HG02571 (cell line): ENCODE measurements around the gene KRTAP10-12.

Source experiments
- ATAC-seq: cut with Tn5 transposase; IDR thresholded peaks from one replicate; pipeline ENCODE4 v1.9.1; 2021; ENCODE audit warnings: mild to moderate bottlenecking, moderate library complexity; ENCODE audit not compliant: unreplicated experiment

KRTAP10-12 gene

DNA sequence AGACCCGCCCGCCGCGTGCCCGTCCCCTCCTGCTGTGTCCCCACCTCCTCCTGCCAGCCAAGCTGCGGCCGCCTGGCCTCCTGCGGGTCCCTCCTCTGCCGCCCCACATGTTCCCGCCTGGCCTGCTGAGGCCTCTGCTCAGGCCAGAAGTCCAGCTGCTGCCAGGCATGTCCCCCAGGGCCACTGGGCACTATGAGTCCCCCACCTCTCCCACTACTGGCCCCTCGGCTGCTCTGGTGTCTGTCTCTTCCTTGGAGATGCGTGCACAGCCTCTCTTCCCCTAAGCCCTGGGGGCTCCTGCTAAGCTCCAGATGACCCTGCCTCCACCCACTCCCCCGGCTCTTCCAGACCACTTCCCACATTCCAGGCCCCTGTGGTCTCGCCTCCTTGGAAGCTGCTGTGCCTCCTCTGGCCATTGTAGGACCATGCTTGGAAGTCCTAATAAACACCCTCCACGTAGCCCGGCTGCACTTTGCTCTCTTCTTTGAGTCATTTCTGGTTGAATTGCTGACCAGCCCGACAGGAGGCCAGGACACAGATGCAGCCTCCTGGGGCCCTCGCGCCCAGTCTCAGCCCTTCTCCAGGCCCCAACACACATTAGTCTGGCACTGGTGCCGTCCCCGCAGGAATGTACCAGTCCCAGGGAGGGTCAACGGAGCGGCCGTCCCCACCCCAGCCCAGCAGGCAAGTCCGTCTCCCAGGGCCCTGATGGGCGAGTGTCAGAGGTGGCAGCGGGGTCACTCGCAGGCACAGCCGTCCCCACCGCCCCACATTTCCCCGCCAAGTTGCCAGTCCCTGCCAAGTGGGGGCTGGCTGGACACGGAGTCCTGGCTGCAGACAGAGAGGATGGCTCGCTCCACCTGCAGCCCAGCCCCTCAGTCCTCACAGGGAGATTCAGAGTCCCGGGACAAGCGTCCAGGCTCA is 1.1 kb downstream of the KRTAP10-12 start:
- no peak for ATAC-seq

DNA sequence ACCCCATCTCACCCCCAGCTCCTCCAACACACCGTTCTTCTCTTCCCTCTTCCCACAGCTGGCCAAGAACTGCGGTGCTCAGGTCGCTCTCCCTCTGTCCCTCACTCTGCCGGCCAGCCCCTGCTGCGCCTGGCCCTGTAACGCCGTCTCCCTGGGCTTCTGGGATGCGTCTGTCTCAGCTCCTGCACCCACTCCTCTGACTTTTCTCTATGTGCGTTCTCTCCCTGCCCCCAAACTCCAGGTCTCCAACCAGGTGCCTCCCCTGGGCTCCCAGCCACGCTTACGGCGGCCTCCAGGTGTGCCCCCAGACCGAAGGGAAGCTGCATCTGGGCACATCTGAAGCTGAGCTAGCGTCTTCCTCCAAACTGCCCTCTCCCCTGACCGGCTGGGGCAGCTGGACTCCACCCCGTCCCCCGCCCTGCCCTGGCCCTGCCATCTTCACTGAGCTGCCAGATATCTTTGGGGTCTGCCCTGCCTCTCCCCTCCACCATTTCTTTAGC is 2.6 kb downstream of the KRTAP10-12 start:
- no peak for ATAC-seq

DNA sequence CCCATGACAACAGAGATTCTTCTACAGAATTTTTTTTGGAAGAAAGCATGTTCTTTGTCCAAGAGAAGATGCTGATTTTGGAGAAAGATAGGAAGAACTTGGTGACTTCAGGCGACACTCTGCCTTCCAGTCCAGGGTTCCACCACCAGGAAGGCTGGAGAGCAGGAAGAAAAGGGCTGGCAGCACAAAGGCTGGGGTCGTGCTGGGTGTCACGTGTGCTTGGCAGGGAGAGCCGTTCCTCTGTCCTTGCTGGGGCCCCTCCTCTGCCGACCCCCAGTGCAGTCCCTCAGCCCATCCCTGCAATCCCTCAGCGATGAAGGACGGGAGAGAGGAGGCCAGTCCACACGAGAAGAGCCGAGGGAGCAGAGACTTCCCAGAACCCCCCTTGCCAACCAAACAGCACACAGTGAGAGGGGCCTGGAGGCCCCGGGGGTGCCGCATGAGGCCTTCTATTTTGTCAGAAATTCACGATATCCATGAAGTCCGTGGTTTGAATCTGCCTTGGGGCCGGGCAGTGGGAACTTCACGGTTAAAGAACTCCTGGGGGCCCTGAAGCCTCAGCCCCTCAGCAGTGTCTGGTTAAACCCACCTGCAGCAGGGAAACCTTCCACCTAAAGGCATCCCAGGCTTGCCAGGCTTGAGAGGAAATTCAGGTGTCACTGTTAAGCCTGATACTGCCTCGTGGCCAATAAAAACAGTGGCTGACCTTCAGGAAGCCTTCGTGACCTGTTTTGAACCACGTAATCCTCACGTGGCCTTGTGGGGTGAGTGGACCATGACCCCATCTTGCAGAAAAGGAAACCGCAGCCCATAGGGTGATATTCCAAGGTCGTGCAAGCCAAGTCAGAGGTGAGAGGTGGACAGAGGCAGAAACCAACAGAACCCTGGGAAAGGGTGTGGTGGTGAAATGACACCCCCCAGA is 3.4 kb downstream of the KRTAP10-12 start:
- no peak for ATAC-seq

DNA sequence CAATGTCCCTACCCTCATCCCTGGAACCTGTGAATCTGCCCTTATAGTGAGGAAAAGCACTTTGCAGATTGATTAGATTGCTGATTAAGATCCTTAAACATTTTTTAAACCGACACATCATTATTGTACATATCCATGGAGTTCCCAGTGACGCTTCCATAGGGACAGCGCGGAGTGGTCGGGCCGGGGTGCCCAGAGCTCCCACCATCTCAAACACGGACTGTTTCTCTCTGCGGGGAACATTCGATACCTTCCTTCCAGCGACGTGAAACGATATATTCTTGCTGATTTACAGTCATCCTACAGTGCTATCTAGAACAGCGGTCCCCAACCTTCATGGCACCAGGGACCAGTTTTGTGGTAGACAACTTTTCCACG is 4.0 kb downstream of the KRTAP10-12 start:
- no peak for ATAC-seq

DNA sequence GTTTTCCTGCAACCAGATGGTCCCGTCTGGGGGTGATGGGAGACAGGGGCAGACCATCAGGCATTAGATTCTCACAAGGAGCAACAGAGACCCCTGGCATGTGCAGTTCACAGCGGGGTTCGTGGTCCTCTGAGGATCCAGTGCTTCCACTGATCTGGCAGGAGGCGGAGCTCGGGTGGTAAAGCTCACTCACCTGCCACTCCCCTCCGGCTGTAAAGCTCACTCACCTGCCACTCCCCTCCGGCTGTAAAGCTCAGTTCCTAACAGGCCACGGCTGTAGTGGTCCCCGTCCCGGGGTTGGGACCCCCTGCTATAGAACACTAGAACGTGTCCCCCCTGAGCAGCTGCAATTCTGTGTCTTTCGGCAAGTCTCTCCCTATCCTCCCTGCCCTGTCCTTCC is 4.6 kb downstream of the KRTAP10-12 start:
- ATAC-seq: no peak

DNA sequence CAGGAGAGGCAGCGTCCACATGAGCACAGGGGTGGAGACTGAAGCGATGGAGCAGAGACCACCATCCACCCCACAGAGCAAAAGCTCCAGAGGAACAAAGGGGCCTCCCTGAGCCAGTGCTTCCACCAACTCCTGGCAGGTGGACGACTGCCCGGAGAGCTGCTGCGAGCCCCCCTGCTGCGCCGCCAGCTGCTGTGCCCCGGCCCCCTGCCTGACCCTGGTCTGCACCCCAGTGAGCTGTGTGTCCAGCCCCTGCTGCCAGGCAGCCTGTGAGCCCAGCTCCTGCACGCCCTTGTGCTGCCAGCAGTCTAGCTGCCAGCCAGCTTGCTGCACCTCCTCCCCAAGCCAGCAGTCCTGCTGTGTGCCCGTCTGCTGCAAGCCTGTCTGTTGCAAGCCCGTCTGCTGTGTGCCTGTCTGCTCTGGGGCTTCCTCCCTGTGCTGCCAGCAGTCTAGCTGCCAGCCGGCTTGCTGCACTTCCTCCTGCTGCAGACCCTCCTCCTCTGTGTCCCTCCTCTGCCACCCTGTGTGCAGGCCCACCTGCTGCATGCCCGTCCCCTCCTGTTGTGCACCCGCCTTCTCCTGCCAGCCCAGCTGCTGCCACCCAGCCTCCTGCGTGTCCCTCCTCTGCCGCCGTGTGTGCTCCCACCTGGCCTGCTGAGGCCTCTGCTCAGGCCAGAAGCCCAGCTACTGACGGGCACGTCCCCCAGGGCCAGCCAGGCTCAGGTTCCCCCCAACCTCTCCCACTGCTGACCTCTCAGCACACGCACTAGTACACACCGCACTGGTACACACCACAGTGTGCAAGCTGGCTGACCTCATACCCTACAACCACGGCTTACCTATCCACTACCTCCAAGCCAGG is 5.4 kb downstream of the KRTAP10-12 start:
- ATAC-seq: no peak

DNA sequence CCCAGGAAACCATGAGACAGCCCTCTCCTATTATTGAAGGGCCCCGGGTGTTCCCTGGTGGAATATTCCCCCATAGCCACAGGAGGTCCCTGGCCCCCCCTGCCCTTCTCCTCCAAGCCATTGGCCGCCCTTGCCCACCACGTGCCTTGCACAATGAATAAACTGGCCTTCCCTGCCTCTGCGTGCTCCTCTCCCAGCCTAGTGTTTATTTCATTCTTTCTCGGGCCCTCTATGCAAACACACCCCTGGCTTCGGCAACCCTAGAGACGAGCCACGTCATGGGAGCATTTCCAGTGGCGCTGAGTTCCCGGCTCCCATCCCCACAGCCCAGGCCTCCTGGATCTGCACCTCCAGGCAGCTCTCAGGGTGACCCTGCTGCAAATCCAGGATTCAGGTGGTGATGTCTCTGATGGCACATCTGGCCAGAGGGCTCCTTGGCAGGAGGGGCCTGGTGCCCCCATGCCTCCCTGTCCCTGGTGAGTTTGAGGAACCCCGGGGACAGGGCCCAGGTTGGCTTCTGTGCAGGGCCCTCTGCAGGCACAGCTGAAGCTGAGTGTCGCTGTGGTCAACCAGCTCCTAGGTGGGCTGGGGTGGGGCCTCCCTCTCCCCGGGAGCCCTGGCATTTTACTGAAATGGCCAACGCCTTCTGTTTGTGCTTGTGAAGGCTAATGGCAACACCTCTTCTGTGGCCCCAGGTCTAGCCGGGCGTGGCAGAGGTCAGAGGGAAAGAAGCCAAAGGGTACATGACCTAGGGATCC is 6.2 kb downstream of the KRTAP10-12 start:
- no peak for ATAC-seq

DNA sequence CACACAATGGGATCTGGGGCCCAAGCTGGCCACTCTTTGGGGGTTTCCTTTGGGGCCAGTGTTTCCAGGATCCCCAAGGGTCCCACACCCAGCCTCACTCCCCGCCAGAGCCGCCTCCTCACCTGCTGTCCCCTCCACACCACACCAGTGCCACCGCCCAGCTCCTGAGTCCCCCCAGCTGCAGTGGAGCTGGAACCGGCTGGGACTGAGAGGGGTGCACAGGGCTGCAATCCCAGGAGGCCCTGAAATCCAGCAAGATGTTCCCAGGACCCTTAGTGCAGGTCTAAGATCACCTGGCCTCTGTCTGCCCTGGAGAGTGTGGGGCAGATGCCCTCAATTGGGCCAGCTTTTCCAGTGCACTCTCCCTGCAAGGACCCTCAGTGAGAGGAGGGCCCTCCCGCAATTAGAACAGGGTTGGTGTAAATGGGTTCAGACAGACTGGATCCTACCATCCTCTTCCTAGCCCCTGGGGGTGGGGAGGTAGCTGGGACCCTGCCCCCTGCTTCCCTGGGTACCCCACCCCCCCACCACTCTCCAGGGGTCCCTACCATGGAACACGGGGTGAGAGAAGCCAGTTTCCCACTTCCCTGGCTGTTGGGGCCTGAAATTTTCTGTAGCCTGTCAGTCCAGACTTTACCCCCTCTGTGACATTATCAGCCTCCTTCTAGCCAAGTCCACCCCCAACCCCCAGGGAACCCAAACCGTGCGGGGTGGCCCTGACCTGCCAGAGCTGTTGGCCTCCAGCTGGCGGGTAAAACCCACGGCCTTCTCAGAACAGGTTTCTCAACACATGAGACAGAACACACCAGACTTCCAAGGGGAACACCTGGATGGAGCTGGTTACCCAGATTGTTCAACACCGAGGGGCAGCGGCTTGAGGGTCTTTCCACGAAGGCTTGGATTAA is 7.0 kb downstream of the KRTAP10-12 start:
- ATAC-seq: no peak

DNA sequence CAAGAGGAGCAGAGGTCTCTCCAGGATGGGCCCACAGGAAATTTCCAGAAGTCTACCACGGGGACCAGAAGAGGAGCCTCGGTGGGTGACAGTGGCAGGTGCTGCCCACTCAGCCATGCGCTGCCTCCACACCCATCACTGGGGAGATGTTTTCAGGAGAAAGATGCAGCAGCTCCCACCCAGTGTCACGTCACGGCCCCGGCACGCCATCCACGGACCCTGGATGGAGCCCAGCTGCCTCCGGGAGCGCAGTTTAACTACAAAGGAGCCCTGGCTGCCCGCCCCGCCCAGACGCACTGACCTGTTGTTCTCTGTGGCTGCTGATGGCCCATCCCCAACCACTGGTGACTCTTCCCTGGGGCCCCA is 7.6 kb downstream of the KRTAP10-12 start:
- no peak for ATAC-seq

DNA sequence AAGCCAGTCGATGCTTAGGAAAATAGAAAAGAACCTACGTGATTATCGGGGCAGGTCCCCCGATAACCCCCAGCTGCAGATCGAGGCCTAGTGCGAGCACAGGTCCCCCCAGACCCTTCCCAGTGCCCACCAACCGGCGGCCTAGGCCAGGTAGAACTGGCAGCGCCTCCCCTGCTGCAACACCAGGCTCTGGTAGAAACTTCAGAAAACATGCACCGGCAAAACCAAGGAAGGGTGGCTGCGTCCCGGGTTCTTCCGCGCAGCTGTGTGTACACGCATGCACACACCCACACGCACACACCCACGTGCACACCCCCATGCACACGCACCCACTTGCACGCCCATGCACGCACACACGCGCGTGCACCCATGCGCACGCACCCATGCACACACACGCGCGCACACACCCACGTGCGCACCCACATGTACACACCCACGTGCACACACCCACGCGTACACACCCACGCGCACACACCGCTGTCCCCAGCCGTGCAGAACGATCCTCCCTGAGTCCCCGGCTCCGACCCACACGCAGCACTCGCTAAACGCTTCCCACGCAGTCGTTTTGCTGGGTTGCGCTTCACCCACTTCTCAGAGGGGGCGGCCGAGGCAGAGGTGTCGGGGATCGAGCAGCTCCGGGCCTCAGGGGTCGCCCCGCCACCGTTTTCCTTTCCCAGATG is 9.2 kb downstream of the KRTAP10-12 start:
- no peak for ATAC-seq

DNA sequence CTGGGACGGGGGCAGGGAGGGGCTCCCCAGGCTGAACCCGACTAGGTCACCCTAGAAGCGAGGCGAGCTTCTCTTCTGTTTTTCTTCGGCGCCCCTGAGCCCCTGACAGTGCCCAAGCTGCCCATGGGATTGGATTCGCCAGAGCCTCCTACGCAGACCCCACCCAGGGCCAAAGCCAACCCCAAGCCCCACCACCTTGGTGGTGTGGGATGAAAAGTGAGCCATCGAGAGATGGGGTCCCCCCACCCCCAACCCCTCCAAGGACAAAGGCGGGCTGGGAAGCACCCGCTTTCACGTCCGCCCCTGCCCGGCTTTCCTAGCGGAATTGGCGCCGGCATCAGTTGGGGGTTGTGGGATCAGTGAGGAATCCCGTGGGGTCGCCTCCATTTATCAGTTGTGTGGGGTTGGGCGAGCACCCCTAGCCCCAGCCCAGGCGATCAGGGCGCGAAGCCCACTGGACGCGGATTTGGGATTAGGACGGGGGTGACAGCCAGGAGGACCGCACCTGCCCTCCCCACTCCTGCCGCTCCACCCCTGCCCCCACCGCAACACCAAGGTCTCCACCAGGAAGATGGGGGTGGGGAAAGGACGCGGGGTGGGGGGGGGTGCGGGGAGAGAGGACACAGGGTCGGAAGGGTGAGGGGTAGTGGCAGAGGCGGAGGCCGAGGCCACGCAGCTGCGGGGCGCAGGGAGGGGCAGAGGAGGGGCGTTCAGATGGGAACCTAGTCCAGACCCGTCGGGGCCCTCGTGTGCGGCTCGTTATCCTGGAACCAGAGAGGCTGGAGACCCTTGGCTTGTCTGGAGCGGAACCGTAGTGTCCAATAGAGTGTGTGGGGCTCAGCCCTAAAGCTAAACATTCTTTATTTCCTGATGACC is 10.0 kb downstream of the KRTAP10-12 start:
- no peak for ATAC-seq

DNA sequence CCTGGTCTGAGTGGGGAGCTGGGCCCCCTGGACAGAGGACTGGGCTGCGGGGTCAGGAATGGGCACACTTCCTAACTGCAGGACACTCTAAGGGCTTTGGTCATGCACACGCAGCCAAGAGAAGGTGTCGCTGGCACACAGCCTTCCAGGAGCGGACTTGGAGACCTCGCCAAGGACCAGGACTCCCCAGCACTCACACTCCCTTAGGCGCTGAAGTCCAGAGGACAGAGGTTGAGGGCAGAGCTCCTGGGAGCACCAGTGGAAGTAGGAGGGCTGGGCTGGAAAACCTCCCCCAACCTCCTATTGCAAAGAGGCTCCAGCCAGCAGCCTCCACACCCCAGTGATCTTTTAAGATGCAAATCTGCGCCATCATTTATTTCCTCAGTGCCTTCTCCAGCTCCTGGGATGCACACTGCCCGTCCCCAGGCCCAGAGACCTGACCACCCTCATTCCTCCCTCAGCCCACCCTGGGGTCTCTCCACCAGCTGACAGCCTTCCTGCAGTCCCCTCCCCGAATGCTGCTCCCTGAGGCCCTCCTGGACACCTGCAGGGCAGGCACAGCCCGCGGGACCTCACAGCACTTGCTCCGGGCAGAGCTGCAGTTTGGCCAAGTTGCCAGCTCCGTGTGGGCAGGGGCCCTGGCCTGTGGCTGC is 11.4 kb downstream of the KRTAP10-12 start:
- no peak for ATAC-seq

DNA sequence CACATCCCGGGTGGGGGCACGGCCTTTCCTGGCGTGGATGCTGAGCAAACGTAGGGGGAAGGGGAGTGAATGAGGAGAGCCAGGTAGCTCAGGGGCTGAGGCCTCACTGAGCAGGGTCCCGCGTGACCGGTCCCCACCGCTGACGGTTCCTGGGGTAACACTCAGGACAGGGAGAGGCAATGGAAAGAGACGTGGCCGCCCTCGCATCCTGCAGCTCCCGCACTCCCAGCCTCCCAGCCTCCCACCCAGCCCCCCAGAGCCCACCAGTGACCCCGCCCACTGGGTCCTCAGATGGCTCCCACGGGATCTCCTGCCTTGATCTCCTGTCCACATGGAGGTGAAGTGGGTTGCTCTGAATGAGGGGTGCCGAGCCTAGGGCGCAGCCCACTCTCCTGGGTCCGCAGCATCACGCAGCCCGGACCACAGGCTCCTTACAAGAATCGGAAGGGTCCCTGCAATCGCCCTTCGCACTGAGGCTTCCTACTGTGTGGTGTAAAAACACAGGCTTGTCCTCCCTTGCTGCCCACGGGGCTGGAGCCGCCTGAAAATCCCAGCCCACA is 12.0 kb downstream of the KRTAP10-12 start:
- ATAC-seq: no peak

DNA sequence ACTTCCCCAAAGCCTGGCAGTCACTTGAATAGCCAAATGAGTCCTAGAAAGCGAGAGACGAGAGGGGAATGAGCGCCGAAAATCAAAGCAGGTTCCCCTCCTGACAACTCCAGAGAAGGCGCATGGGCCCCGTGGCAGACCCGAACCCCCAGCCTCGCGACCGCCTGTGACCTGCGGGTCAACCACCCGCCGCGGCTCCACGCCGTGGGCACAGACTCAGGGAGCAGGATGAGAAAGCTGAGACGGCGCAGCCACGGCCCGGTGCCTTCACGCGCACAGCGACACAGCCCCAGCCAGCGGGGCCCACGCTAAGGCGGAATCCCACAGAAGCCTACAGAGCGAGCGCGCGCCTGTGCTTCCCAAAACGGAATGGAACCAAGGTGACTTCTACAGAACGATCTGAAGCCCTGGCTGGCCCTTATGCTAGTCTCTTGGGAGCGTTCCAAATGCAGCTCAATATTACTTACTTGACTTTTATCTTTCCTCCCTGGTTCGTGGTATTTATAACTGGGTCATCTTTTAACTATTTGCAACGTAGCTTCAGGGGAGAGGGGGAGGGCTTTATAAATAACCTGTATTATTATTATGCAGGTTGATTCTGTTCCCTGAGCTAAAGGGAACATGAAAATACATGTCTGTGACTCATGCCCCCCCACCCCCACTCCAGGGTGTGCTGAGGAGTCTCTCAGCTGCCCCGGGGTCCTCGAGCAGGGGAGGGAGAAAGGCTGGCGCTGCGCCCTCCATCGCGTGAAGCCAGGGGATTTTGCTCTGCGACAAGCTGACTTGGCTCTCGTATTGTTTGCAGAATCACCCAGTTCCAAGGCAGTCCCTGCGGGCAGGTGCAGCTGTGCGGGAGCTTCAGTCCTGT is 12.7 kb downstream of the KRTAP10-12 start:
- no peak for ATAC-seq

DNA sequence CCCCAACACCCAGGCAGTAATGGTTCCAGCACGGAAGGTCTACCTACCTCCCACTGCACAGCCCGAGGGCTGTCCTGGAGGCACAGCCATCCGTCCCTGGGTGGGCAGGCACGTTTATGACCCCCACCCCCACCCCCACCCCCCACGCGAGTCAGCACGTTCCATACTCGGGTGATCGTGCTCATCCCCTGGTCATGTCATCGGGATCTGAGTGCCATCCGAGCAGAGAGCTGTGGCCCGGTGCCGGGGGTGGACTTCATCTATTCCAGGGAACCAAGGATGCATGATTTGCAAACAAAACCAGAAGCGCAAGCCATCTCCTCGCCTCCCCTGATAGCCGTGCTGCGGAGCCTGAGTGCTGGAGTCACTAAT is 13.3 kb downstream of the KRTAP10-12 start:
- no peak for ATAC-seq
